HG03342 (cell line): Measurements from ENCODE around the gene PLEKHA8.

Experiments used
- ATAC-seq: cut with Tn5 transposase; IDR thresholded peaks from one replicate; pipeline ENCODE4 v1.9.1; 2021; ENCODE audit warnings: mild to moderate bottlenecking, moderate library complexity; ENCODE audit not compliant: unreplicated experiment

PLEKHA8 gene

GRCh38 chr7:30102281-30102680, 74.1 kb downstream of the PLEKHA8 start:
- no peak for ATAC-seq

- no peak for ATAC-seq
Measured at GRCh38 chr7:30104157-30104556, 75.9 kb downstream of the PLEKHA8 start.

GRCh38 chr7:30112103-30112713, 84.0 kb downstream of the PLEKHA8 start:
- ATAC-seq: no peak

GRCh38 chr7:30113144-30113543, 84.9 kb downstream of the PLEKHA8 start:
- ATAC-seq: no peak

- no peak for ATAC-seq
Measured at GRCh38 chr7:30114536-30115238, 86.5 kb downstream of the PLEKHA8 start.

GRCh38 chr7:30115709-30116297, 87.6 kb downstream of the PLEKHA8 start:
- ATAC-seq: no peak

- ATAC-seq: no peak
Measured at GRCh38 chr7:30116771-30117170, 88.6 kb downstream of the PLEKHA8 start.

GRCh38 chr7:30117896-30118295, 89.7 kb downstream of the PLEKHA8 start:
- no peak for ATAC-seq

GRCh38 chr7:30119890-30120577, 91.8 kb downstream of the PLEKHA8 start:
- ATAC-seq: no peak

GRCh38 chr7:30133736-30134610, 105.8 kb downstream of the PLEKHA8 start:
- no peak for ATAC-seq

GRCh38 chr7:30134611-30135300, 106.5 kb downstream of the PLEKHA8 start, which contains the start of gene MTURN:
TSS of gene MTURN (plus strand) at chr7:30134986. CDS start at chr7:30135137, 151 bp downstream.
- peak; percentile 76 for ATAC-seq

GRCh38 chr7:30135301-30136116, 107.3 kb downstream of the PLEKHA8 start:
- ATAC-seq: peak; percentile 31

- ATAC-seq: no peak
Measured at GRCh38 chr7:30136117-30136731, 108.0 kb downstream of the PLEKHA8 start.

- no peak for ATAC-seq
Measured at GRCh38 chr7:30136743-30137485, 108.7 kb downstream of the PLEKHA8 start.

- no peak for ATAC-seq
Measured at GRCh38 chr7:30139836-30140384, 111.7 kb downstream of the PLEKHA8 start.

GRCh38 chr7:30140456-30140855, 112.2 kb downstream of the PLEKHA8 start:
- no peak for ATAC-seq

GRCh38 chr7:30142710-30143109, 114.5 kb downstream of the PLEKHA8 start:
- ATAC-seq: no peak
